ENCODE results near the gene OR2Y1. TPM values are rescaled to one million over a fixed set of nuclear protein-coding genes. Genes with fewer than 3 reads are reported as not detected.

OR2Y1 gene
- total and polyA plus RNA-seq, 2 of the 13 experiments (the other 11 are each of a cell fraction or from before 2014, with no cell fraction given) = not detected

GRCh38 chr5:180784497-180785097 lies 44.7 kb upstream of the OR2Y1 start (continued):
- TF ChIP-seq TAF15 (IDR thresholded peaks at IDR 0.05; ENCODE audit: low read depth, low read length, poor library complexity, severe bottlenecking) (no peak), SMC3 (IDR thresholded peaks at IDR 0.05; ENCODE audit: low read length) (peak; percentile 70), ZNF574 (CRISPR knock-in tag; IDR thresholded peaks at IDR 0.05) (0 out of 2 replicates have a peak, but pooled peaks have one; percentile 14), ZSCAN20 (CRISPR knock-in tag; IDR thresholded peaks at IDR 0.05; ENCODE audit: borderline replicate concordance) (no peak), HNF1B (CRISPR knock-in tag; IDR thresholded peaks at IDR 0.05) (0 out of 2 replicates have a peak, but pooled peaks have one; percentile 22), STAG1 (CRISPR knock-in tag; IDR thresholded peaks at IDR 0.05) (peak; percentile 85), ZNF275 (CRISPR knock-in tag; IDR thresholded peaks at IDR 0.05; ENCODE audit: borderline replicate concordance) (no peak), ZNF496 (CRISPR knock-in tag; IDR thresholded peaks at IDR 0.05; ENCODE audit: insufficient replicate concordance) (no peak), ELF3 (CRISPR knock-in tag; IDR thresholded peaks at IDR 0.05) (no peak), RAD51 (IDR thresholded peaks at IDR 0.05; ENCODE audit: borderline replicate concordance) (no peak), MAFK (conservative IDR thresholded peaks at IDR 0.05 in 1 of 2, IDR thresholded peaks at IDR 0.05 in 1 of 2; ENCODE audit: low read length in 2 of 2) (0 out of 4 replicates have a peak, but pooled peaks of 1 of the 2 experiments have one; percentile 12), PPARG (CRISPR knock-in tag; conservative IDR thresholded peaks at IDR 0.05) (0 out of 2 replicates have a peak, but pooled peaks have one; percentile 34), ZNF251 (CRISPR knock-in tag; IDR thresholded peaks at IDR 0.05) (no peak), HES4 (CRISPR knock-in tag; IDR thresholded peaks at IDR 0.05; ENCODE audit: borderline replicate concordance) (no peak), ZNF644 (CRISPR knock-in tag; IDR thresholded peaks at IDR 0.05; ENCODE audit: low read depth) (no peak), RAD21 (CRISPR knock-in tag; IDR thresholded peaks at IDR 0.05) (peak; percentile 68), KLF16 (CRISPR knock-in tag; IDR thresholded peaks at IDR 0.05) (0 out of 4 replicates have a peak, but pooled peaks of 1 of the 2 experiments have one; percentile 39)
